PC-3 (cell line): ENCODE data around the gene CDK15. TPM values are rescaled to one million over a fixed set of nuclear protein-coding genes. Genes with fewer than 3 reads are reported as not detected.

ENCODE experiments used
- ATAC-seq: fragments of 200-7000 bp; cut with Tn5 transposase; 2 replicates; pipeline ENCODE4 v1.9.1; 2020; ENCODE audit warnings: mild to moderate bottlenecking, moderate library complexity
- BruUV-seq: library from RNA; stranded (reverse); fragments of 400-500 nt; replicated peaks from 2 replicates; lab custom pipeline; 2021; lab: Mats Ljungman, UMichigan
- CTCF ChIA-PET: fragments of 300-600 bp; sonication (Branson Sonifier 250); formaldehyde crosslinking; loops from one replicate; lab custom pipeline; 2022; ENCODE audit warnings: antibody characterized with exemption; lab: Charles Lee
- POLR2A ChIA-PET: fragments of 300-600 bp; sonication (Branson Sonifier 250); formaldehyde crosslinking; loops from one replicate; lab custom pipeline; 2022; ENCODE audit warnings: antibody characterized with exemption; ENCODE audit not compliant: unreplicated experiment; lab: Charles Lee
- DNase-seq: peaks from one replicate; pipeline ENCODE4 v3.0.0-alpha.2; 2015
- H2AFZ ChIP-seq: fragments of 300-600 bp; sonication (generic); 2 replicates; pipeline ENCODE4 v1.6.0; 2016; ENCODE audit warnings: antibody characterized with exemption, low read length
- H3F3A ChIP-seq: fragments of 300-600 bp; sonication (generic); one replicate; pipeline ENCODE4 v1.6.0; 2017; ENCODE audit warnings: antibody characterized with exemption, low read length, control low read depth, mild to moderate bottlenecking; ENCODE audit not compliant: unreplicated experiment
- H3K27ac ChIP-seq: fragments of 300-600 bp; sonication (generic); 2 replicates; pipeline ENCODE4 v1.5.1; 2016; ENCODE audit warnings: mild to moderate bottlenecking, low read length
- H3K27me3 ChIP-seq: fragments of 300-600 bp; sonication (generic); 2 replicates; pipeline ENCODE4 v1.6.1; 2016; ENCODE audit warnings: low read length, mixed read lengths
- H3K36me3 ChIP-seq: fragments of 300-600 bp; sonication (generic); 2 replicates; pipeline ENCODE4 v1.6.1; 2016; ENCODE audit warnings: low read depth, mixed run types, low read length, mixed read lengths
- H3K4me1 ChIP-seq: fragments of 300-600 bp; sonication (generic); 2 replicates; pipeline ENCODE4 v1.5.1; 2016; ENCODE audit warnings: low read length; ENCODE audit not compliant: insufficient read depth
- H3K4me2 ChIP-seq: fragments of 300-600 bp; sonication (generic); 2 replicates; pipeline ENCODE4 v1.6.0; 2016; ENCODE audit warnings: low read length
- H3K4me3 ChIP-seq: fragments of 300-600 bp; sonication (generic); 2 replicates; pipeline ENCODE4 v1.5.1; 2016; ENCODE audit warnings: mild to moderate bottlenecking, low read length, mixed read lengths
- H3K79me2 ChIP-seq: fragments of 300-600 bp; sonication (generic); 2 replicates; pipeline ENCODE4 v1.6.1; 2017; ENCODE audit warnings: low read length, mixed read lengths
- H3K9ac ChIP-seq: fragments of 300-600 bp; sonication (generic); 2 replicates; pipeline ENCODE4 v1.6.0; 2016; ENCODE audit warnings: mild to moderate bottlenecking, low read length
- H3K9me2 ChIP-seq: fragments of 300-600 bp; sonication (generic); replicated peaks from 2 replicates; pipeline ENCODE4 v1.6.1; 2016; ENCODE audit warnings: mixed run types, low read length, mixed read lengths
- H3K9me3 ChIP-seq: fragments of 300-600 bp; sonication (generic); 2 replicates; pipeline ENCODE4 v1.6.1; 2016; ENCODE audit warnings: low read length, mixed read lengths
- H4K20me1 ChIP-seq: fragments of 300-600 bp; sonication (generic); 2 replicates; pipeline ENCODE4 v1.6.1; 2016; ENCODE audit warnings: low read length, mixed read lengths
- EZH2 ChIP-seq: fragments of 300-600 bp; sonication (generic); IDR thresholded peaks from one replicate; pipeline ENCODE4 v1.6.1; 2017; ENCODE audit warnings: antibody characterized with exemption, mild to moderate bottlenecking, low read length; ENCODE audit not compliant: unreplicated experiment
- EZH2phosphoT487 ChIP-seq: fragments of 300-600 bp; sonication (generic); IDR thresholded peaks from 2 replicates; pipeline ENCODE4 v1.6.1; 2018; ENCODE audit warnings: mild to moderate bottlenecking, antibody characterized with exemption, low read length, borderline replicate concordance
- intact Hi-C: fragments of 100-400 bp; cut with micrococcal nuclease; formaldehyde crosslinking; loops from 2 replicates; pipeline ENCODE4 v1.9.0; 2023
- total RNA-seq: library from RNA; depleted of rRNA; stranded (reverse); fragments of >200 nt; gene quantifications from 2 replicates; pipeline ENCODE4 v1.2.3, GENCODE V29; 2014
- TF ChIP-seq, protein P1 (sequence below): fragments of 300-600 bp; sonication (generic); conservative IDR thresholded peaks from 2 replicates; pipeline ENCODE4 v1.5.1; 2017; ENCODE audit warnings: antibody characterized with exemption, low read depth, mild to moderate bottlenecking, low read length

Gene CDK15
- total RNA-seq, 1 experiment from 2014 or later: 2.4 TPM

DNA sequence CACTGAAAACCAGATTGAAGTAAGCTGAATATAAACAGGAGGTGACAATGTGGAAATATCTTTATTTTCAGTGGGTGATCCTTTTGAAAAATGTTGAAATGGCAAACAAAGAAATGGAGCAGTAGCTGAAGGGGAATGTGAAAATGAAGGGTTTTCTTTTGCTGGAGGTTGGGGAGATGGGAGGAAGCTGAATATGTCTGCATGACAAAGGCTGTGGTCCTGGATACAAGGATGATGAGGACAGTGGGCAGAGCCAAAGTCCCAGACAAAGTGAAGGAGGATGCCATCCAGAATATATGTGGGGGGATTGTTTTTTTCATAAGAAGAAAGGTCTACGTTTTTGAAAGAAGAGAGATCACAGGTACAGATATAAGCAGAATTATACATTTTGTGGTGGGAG, 32.3 kb upstream of the CDK15 start:
- no peak for DNase-seq
- H4K20me1 ChIP-seq: peaks cover 22% of the 10 kb centered on the region
- H3K9me3 ChIP-seq: no peaks in the 10 kb centered on the region
- H3K4me3 ChIP-seq: peak overlapping the region; percentile 27
- ATAC-seq: no peak
- TF ChIP-seq, protein P1, sequence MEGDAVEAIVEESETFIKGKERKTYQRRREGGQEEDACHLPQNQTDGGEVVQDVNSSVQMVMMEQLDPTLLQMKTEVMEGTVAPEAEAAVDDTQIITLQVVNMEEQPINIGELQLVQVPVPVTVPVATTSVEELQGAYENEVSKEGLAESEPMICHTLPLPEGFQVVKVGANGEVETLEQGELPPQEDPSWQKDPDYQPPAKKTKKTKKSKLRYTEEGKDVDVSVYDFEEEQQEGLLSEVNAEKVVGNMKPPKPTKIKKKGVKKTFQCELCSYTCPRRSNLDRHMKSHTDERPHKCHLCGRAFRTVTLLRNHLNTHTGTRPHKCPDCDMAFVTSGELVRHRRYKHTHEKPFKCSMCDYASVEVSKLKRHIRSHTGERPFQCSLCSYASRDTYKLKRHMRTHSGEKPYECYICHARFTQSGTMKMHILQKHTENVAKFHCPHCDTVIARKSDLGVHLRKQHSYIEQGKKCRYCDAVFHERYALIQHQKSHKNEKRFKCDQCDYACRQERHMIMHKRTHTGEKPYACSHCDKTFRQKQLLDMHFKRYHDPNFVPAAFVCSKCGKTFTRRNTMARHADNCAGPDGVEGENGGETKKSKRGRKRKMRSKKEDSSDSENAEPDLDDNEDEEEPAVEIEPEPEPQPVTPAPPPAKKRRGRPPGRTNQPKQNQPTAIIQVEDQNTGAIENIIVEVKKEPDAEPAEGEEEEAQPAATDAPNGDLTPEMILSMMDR: no peak
- H3K27ac ChIP-seq: no peak overlapping the region
- no TSS peak for BruUV-seq
- H3K9me2 ChIP-seq: no peaks in the 10 kb centered on the region
- no peaks in the 10 kb centered on the region for H3K27me3 ChIP-seq
- H3K9ac ChIP-seq: no peak overlapping the region
- no peaks in the 10 kb centered on the region for H3K36me3 ChIP-seq
- intact Hi-C loops: no loop called here
- H3K4me2 ChIP-seq: peak overlapping the region; percentile 68
- CTCF ChIA-PET: no interaction called here
- POLR2A ChIA-PET: no interaction called here
- peaks cover 74% of the 10 kb centered on the region for H3K79me2 ChIP-seq
- H3K4me1 ChIP-seq: peaks cover 71% of the 10 kb centered on the region
- H2AFZ ChIP-seq: no peak overlapping the region
- H3F3A ChIP-seq: no peaks in the 10 kb centered on the region

DNA sequence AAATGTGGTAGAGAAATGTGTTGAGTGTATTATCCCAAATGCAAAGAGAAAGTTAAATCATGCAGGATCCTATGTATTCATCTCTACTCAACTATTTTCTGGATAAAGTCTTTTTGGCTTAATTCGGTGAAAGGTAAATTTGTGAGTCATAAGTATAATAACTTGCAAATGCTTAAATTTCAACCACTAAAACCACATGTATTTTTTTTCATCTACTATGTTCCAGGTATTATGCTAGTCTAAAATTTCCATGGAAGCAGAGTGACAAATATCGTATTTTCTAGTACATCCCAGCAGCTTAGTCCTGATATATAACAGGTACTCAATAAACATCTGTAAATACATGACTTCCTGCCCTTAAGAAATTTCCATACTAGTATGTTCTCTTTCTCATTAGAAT, 31.8 kb upstream of the CDK15 start:
- ATAC-seq: peak; percentile 70
- no peaks in the 10 kb centered on the region for H3K9me2 ChIP-seq
- peak; percentile 70 for DNase-seq
- peak overlapping the region; percentile 27 for H3K4me3 ChIP-seq
- H2AFZ ChIP-seq: no peak overlapping the region
- peak overlapping the region; percentile 27 for H3K27ac ChIP-seq
- no peak overlapping the region for H3K9ac ChIP-seq
- peaks cover 80% of the 10 kb centered on the region for H3K79me2 ChIP-seq
- intact Hi-C loops: no loop called here
- H3K4me1 ChIP-seq: peaks cover 71% of the 10 kb centered on the region
- ChIA-PET CTCF (no interaction called here), POLR2A (no interaction called here)
- BruUV-seq: no TSS peak
- no peaks in the 10 kb centered on the region for H3K9me3 ChIP-seq
- peak overlapping the region; percentile 68 for H3K4me2 ChIP-seq
- no peaks in the 10 kb centered on the region for H3K27me3 ChIP-seq
- no peaks in the 10 kb centered on the region for H3F3A ChIP-seq
- no peak for TF ChIP-seq EZH2phosphoT487
- H3K36me3 ChIP-seq: no peaks in the 10 kb centered on the region
- peaks cover 27% of the 10 kb centered on the region for H4K20me1 ChIP-seq

DNA sequence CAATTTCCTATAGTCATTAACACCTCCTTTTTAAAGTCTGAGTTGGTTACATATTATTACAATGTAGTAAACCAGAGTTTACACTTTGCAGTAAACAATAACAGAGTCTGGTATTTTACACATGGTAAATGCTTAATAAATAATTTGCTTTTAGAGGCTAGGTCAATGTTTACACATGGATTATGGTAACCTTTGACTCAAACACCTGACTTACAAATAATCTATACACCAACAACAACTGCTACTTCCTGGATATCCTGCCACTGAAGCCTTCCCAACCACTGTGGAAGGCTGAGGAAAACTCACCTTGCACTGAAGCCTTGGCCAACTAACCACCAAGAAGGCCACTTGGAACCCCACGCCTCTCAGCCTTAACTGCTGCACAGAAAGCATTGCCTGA, 31.0 kb upstream of the CDK15 start:
- TF ChIP-seq, protein P1: no peak
- TF ChIP-seq EZH2: no peak
- TF ChIP-seq EZH2phosphoT487: no peak
- BruUV-seq: no TSS peak
- ChIA-PET POLR2A (no interaction called here), CTCF (no interaction called here)
- Histone ChIP-seq H3K4me1 (peaks cover 73% of the 10 kb centered on the region), H3K9me2 (no peaks in the 10 kb centered on the region), H3K36me3 (no peaks in the 10 kb centered on the region), H3K9me3 (no peaks in the 10 kb centered on the region), H4K20me1 (peaks cover 28% of the 10 kb centered on the region), H2AFZ (no peak overlapping the region), H3F3A (no peaks in the 10 kb centered on the region), H3K9ac (no peak overlapping the region), H3K27me3 (no peaks in the 10 kb centered on the region), H3K79me2 (peaks cover 84% of the 10 kb centered on the region), H3K27ac (no peak overlapping the region), H3K4me3 (peak overlapping the region; percentile 27), H3K4me2 (peak overlapping the region; percentile 68)
- DNase-seq (no peak), ATAC-seq (no peak)
- intact Hi-C loops: no loop called here
